ENCODE results near the gene RANBP2. TPM values are rescaled to one million over a fixed set of nuclear protein-coding genes. Genes with fewer than 3 reads are reported as not detected.

Gene RANBP2
- total and polyA plus RNA-seq, 9 of the 15 experiments (the other 6 are each of a cell fraction or from before 2014, with no cell fraction given), result 11.7 to 97.4 (median 48.1) TPM

- no peaks in the 10 kb centered on the region for H3K4me1 ChIP-seq (replicated peaks in 1 of 2; ENCODE audit: control insufficient read depth in 2 of 2, insufficient read depth in 2 of 2, low read length in 2 of 2)
- intact Hi-C loops (cut with micrococcal nuclease), result no loop called here
- BruUV-seq (replicated peaks), result no TSS peak
- H3K36me3 ChIP-seq (ENCODE audit: control insufficient read depth, insufficient read depth, low read length), result no peaks in the 10 kb centered on the region
- no peak overlapping the region for H3K27ac ChIP-seq (ENCODE audit: extremely low read depth, low read depth, low read length)
- H3K9me3 ChIP-seq (replicated peaks; ENCODE audit: control insufficient read depth, insufficient read depth, low read depth, low read length), result no peaks in the 10 kb centered on the region
- CTCF ChIA-PET (ENCODE audit: low intra/inter-chr PET ratio), result no interaction called here
- POLR2A ChIA-PET, result no interaction called here
- in situ Hi-C loops (cut with MboI), result loop anchor here (25.0 kb wide), 2 partner anchors 1096 to 1896 kb away; partner anchors contain the start of genes RGPD5 and RGPD6
- H3K9me1 ChIP-seq (ENCODE audit: control insufficient read depth, insufficient read depth, low read length), result no peaks in the 10 kb centered on the region
- H3K9ac ChIP-seq (ENCODE audit: insufficient read depth in 1 of 2, low read depth in 2 of 2, low read length in 2 of 2), result no peak overlapping the region
- no peak overlapping the region for H2AFZ ChIP-seq (ENCODE audit: low read depth, low read length)
- 88% methylated on average over 4 of the region's 7 CpGs for WGBS (ENCODE audit: insufficient coverage, low coverage, missing lambda C conversion rate)
- ATAC-seq, result no peak
- no peak for DNase-seq (ENCODE audit: extremely low read depth in 1 of 4, low spot score in 3 of 4)
- no peak overlapping the region for H3K4me2 ChIP-seq (ENCODE audit: insufficient read depth, low read length)
- no peak for TF ChIP-seq FOXP4 (CRISPR knock-in tag; IDR thresholded peaks at IDR 0.05; ENCODE audit: borderline replicate concordance)
- TF ChIP-seq E2F1 (CRISPR knock-in tag; IDR thresholded peaks at IDR 0.05), result no peak
- TF ChIP-seq ETS1 (conservative IDR thresholded peaks at IDR 0.05; ENCODE audit: control insufficient read depth, low read depth, low read length), result no peak
- no peak for TF ChIP-seq ZNF121 (CRISPR knock-in tag; conservative IDR thresholded peaks at IDR 0.05)
- TF ChIP-seq ZFP36 (IDR thresholded peaks at IDR 0.05; ENCODE audit: low read depth, low read length, partially characterized antibody), result no peak
- TF ChIP-seq RBM22 (IDR thresholded peaks at IDR 0.05; ENCODE audit: low read depth, low read length, poor library complexity, severe bottlenecking), result no peak
- TF ChIP-seq OTX1 (CRISPR knock-in tag; IDR thresholded peaks at IDR 0.05), result no peak
- TF ChIP-seq SP1 (CRISPR knock-in tag; IDR thresholded peaks at IDR 0.05), result no peak
- no peak for TF ChIP-seq ZNF347 (CRISPR knock-in tag; IDR thresholded peaks at IDR 0.05; ENCODE audit: low read depth)
- no peak for TF ChIP-seq BACH1 (tag; IDR thresholded peaks at IDR 0.05)
- no peak for TF ChIP-seq THAP7 (CRISPR knock-in tag; IDR thresholded peaks at IDR 0.05)
- TF ChIP-seq BRF2 (IDR thresholded peaks at IDR 0.05; ENCODE audit: borderline replicate concordance, insufficient read depth, insufficient read length), result no peak
- TF ChIP-seq HOXB6 (CRISPR knock-in tag; IDR thresholded peaks at IDR 0.05; ENCODE audit: borderline replicate concordance), result no peak
- no peak for TF ChIP-seq ZNF740 (CRISPR knock-in tag; IDR thresholded peaks at IDR 0.05)
- no peak for TF ChIP-seq ZNF740 (tag; IDR thresholded peaks at IDR 0.05)
- TF ChIP-seq PURB (CRISPR knock-in tag; IDR thresholded peaks at IDR 0.05; ENCODE audit: low read depth), result no peak
- H3K79me2 ChIP-seq (ENCODE audit: control insufficient read depth, insufficient read depth, low read length), result no peaks in the 10 kb centered on the region
- no peak for FAIRE-seq
- no peaks in the 10 kb centered on the region for H4K20me1 ChIP-seq (replicated peaks; ENCODE audit: control insufficient read depth, insufficient read depth, low read length)
- no peaks in the 10 kb centered on the region for H3K27me3 ChIP-seq (ENCODE audit: control insufficient read depth in 2 of 2, insufficient read depth in 2 of 2, low read length in 2 of 2)
- H3K4me3 ChIP-seq, result no peak overlapping the region
These were observed 27.8 kb upstream of the RANBP2 start for GRCh38 chr2:108691447-108691846.
